ENCODE data around the gene ARHGAP28.

Gene ARHGAP28

DNA sequence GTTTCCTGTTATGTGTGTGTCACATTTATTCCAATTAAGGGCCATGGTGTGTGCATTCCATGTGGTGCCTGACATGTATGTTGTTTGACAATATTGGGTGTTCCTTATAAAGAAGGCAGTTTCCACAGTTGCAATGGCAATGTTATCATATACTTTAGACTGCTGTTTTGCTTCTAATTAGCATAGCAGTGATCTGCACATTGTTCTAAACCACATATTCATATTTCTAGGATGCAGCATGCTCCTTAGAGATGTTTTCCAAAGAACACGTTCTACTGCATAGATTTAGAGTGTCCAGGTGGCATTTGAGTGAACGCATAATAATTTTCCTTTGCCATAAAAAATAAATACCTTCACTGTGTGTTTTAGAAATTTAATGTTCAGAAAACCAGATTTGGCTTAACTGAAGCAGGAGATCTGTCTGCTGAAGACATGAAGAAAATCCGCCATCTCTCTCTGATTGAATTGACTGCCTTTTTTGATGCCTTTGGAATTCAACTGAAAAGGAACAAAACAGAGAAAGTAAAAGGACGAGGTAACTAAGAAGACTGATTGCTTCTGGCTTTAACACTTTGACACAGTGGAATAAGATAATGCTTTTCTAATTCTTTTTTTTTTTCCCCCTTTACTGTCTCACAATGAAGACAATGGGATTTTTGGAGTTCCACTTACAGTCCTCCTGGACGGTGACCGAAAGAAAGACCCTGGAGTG, 143.7 kb downstream of the ARHGAP28 start:
- TF ChIP-seq, protein P1, sequence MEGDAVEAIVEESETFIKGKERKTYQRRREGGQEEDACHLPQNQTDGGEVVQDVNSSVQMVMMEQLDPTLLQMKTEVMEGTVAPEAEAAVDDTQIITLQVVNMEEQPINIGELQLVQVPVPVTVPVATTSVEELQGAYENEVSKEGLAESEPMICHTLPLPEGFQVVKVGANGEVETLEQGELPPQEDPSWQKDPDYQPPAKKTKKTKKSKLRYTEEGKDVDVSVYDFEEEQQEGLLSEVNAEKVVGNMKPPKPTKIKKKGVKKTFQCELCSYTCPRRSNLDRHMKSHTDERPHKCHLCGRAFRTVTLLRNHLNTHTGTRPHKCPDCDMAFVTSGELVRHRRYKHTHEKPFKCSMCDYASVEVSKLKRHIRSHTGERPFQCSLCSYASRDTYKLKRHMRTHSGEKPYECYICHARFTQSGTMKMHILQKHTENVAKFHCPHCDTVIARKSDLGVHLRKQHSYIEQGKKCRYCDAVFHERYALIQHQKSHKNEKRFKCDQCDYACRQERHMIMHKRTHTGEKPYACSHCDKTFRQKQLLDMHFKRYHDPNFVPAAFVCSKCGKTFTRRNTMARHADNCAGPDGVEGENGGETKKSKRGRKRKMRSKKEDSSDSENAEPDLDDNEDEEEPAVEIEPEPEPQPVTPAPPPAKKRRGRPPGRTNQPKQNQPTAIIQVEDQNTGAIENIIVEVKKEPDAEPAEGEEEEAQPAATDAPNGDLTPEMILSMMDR (IDR thresholded peaks at IDR 0.05; ENCODE audit: low read depth, low read length, missing control alignments) = no peak
- Histone ChIP-seq H3K4me3 (ENCODE audit: low read depth, low read length) (no peak overlapping the region), H3K27ac (no peak overlapping the region), H3K27me3 (replicated peaks) (no peaks in the 10 kb centered on the region), H3K36me3 (replicated peaks) (no peaks in the 10 kb centered on the region)
- in situ Hi-C loops (cut with HindIII; ENCODE audit: low pct_ligation_motif_present, low sequenced_read_pairs) = no loop called here
- no peak for DNase-seq

DNA sequence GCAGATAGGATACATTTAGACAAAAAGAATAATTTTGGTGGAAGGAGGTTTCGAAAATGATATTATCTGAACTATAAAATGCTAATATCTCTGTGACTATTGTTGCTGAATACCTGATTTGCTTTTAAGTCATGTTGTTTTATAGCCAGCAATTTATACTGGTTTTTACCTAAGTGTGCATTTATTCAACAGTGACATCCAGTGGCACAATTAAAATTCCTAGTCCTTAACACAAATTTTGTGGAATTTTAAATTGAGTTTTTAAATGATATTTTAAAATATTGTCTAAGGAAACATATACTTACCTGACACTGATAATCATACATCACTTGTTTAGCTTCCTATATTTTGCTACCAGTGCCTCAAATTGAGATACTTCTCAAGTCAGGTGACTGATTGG, 144.8 kb downstream of the ARHGAP28 start:
- Histone ChIP-seq H3K27ac (no peak overlapping the region), H3K4me3 (ENCODE audit: low read depth, low read length) (no peak overlapping the region), H3K36me3 (replicated peaks) (no peaks in the 10 kb centered on the region), H3K27me3 (replicated peaks) (no peaks in the 10 kb centered on the region)
- in situ Hi-C loops (cut with HindIII; ENCODE audit: low pct_ligation_motif_present, low sequenced_read_pairs) = no loop called here
- TF ChIP-seq, protein P1 (IDR thresholded peaks at IDR 0.05; ENCODE audit: low read depth, low read length, missing control alignments) = no peak
- no peak for DNase-seq

DNA sequence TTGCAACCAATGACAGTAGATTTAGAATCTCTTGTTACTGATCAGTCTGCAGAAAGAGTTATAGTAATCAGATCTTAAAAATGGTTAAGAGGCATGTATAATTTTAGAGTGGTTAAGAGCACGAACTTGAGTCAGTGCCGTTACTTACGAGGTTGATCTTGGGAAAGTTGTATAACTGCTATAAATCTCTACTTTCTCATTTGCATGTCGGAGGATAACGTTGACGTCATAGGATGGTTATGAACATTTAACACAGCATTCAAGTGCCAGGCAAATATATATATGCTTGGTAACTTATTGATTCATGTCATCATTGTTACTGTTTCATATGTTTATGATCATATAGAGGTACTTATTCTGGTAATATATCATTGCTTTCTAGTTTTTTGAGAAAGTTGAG, 146.2 kb downstream of the ARHGAP28 start:
- TF ChIP-seq, protein P1 (IDR thresholded peaks at IDR 0.05; ENCODE audit: low read depth, low read length, missing control alignments) = no peak
- in situ Hi-C loops (cut with HindIII; ENCODE audit: low pct_ligation_motif_present, low sequenced_read_pairs) = no loop called here
- H3K27ac ChIP-seq = no peak overlapping the region
- no peaks in the 10 kb centered on the region for H3K27me3 ChIP-seq (replicated peaks)
- H3K4me3 ChIP-seq (ENCODE audit: low read depth, low read length) = no peak overlapping the region
- H3K36me3 ChIP-seq (replicated peaks) = no peaks in the 10 kb centered on the region
- no peak for DNase-seq

DNA sequence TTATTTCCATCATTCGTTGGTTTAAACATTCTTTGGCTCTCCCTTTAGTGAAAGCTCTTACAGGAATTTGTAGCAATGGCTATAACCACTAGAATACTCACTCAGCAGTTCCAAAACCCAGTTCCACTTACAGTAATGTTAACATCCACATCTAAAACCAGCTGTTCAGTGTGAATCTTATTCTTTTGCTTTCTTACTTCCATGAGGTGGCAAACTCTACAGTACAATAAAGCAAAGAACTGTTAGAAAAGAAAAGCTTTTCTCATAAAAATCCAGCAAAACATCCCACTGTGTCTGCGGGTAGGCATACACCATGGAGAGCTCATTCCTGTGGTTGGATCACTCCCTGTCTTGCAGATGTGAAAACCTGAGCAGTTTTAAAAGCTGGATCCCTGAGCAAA, 147.1 kb downstream of the ARHGAP28 start:
- TF ChIP-seq, protein P1 (IDR thresholded peaks at IDR 0.05; ENCODE audit: low read depth, low read length, missing control alignments) = no peak
- in situ Hi-C loops (cut with HindIII; ENCODE audit: low pct_ligation_motif_present, low sequenced_read_pairs) = no loop called here
- Histone ChIP-seq H3K4me3 (ENCODE audit: low read depth, low read length) (no peak overlapping the region), H3K27me3 (replicated peaks) (no peaks in the 10 kb centered on the region), H3K36me3 (replicated peaks) (no peaks in the 10 kb centered on the region), H3K27ac (no peak overlapping the region)
- peak; percentile 43 for DNase-seq

DNA sequence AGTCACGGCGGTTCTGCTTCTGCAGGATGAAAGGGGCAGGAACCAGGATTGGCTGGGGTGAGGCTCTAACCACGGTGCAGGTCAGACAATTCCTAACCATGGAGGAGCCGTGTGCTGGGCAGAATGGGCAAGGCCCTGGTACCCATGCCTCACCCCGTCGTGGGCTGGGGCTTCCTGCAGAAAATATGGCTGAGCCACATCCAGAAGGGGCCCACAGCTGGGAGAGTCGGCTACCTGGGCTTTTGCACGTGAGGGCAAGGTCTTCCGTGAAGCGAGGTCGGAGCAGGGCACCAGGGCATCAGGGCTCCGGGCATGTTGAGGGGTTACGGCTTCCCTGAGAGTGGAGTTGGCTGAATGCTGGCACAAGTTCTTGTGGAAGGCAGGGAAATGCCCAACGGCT, 147.8 kb downstream of the ARHGAP28 start:
- Histone ChIP-seq H3K27me3 (replicated peaks) (no peaks in the 10 kb centered on the region), H3K36me3 (replicated peaks) (no peaks in the 10 kb centered on the region), H3K4me3 (ENCODE audit: low read depth, low read length) (no peak overlapping the region), H3K27ac (no peak overlapping the region)
- no peak for DNase-seq
- in situ Hi-C loops (cut with HindIII; ENCODE audit: low pct_ligation_motif_present, low sequenced_read_pairs) = no loop called here
- TF ChIP-seq, protein P1 (IDR thresholded peaks at IDR 0.05; ENCODE audit: low read depth, low read length, missing control alignments) = no peak
